NOMO-1 treated with dmso at 0.1 percent for 144 hours (cell line): ENCODE data around the gene RRAS.

Experiments
- DNase-seq: peaks from one replicate; lab custom pipeline; 2025; ENCODE audit not compliant: unreplicated experiment; lab: John Stamatoyannopoulos, UW

The RRAS gene

GRCh38 chr19:49677231-49677900 lies 37.4 kb upstream of the RRAS start, which contains the start of gene PRMT1:
PRMT1 (plus strand) TSS chr19:49677271; CDS start chr19:49677281, 10 bp downstream.
- no peak for DNase-seq

DNA sequence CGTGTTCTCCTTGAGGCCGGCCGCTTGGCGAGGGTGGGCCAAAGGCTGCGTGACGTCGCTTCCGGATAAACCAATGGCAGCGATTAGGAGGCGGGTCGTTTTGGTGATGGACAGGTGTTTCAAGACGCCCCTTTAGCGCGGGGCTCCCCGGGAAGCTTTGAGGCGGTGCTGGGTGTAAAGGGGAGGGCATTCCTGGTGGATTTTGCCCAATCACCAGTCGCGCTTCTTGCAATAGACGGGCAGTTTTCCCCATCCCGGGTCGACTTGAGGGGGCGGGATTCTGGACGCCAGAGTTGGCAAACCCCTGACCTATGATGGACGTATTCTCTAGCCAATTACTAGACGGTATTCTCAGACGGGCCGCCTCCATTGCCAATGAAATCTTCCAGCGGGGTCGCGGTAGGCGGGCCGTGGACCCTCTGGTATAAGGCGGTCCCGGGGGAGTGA lies 36.9 kb upstream of the RRAS start:
- DNase-seq, result peak; percentile 99

DNA sequence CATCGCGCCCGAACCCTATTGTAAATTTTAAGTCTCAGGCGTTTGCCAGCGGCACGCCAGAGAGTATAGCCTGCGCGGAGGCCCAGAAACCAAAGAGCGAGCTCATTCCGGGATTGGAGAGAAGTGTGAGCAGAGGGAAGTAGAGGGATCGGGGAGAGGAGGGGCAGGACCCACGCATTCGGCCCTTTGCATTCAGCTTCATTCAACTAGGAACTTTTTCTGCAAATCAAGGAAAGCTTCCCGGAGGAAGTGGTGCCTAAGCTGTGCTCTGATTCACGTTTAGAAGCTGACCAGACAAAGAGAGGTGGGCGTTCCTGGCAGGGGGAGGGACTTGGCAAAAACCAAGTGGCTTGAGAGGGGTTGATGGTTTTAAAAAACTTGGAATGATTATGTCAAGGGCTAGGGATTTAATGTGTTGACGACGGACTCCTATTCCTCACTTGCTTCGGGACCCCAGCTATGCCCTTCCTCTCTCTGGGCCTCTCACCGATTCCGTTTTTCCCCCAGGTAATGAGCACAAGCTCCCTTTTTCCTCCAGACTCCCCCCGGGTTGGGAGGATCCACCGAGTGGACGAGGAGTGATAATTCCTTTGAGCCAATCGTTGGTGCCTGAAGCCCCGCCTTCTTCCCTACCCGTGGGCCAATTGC lies 36.3 kb upstream of the RRAS start:
- peak; percentile 84 for DNase-seq

DNA sequence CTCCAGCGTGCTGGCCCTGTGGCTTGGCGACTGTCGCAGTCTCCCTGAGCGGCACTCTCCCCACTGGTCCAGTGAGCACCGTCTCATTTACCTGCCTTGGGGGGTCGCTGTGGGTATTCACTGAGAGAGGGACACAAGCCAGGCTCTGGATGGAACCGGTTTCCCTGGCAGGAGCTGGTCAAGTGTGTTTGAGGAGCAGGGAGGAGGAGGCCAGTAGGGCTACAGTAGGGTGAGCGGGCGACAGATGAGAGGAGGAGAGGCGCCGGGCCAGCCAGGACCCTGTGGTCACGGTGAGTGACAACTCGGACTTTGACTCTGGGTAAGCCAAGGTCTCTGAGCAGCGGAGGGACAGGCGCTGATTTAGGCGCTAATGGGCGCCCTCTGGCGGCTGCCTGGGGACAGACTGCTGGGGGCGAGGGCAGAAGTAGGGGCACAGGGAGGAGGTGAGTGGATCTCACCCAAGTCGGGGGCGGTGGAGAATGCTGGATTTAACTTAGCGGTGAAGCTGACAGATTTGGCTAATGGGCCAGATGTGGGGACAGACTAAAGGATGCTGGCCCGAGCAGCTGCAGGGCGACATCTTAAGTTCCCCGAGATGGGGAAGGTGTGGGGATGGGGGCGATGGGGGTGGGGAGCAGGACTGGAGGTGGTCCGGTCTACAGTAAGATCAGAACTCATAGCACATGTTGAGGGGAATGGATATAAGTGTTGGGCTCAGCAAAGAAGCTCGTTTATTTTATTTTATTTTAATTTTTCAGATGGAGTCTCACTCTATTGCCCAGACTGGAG lies 32.4 kb upstream of the RRAS start:
- DNase-seq, result peak; percentile 27

DNA sequence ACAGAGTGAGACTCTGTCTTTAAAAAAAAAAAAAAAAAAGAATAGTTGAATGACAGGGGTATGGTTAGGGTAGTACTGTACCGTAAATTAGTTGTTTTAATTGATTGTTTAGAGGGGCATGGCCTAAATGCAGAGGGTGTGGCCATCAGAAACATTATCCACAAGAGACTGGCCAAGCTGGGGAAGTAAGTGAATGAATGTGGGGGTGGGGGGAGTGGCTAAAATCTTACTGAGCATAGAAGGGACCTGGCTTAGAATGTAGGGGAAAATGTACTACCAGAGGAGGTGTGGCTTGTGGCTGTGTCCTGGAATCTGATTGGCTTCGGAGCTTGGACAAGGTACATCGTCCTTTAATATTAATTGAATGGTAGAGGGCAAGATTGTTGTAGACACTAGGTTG lies 29.6 kb upstream of the RRAS start:
- DNase-seq, result no peak

DNA sequence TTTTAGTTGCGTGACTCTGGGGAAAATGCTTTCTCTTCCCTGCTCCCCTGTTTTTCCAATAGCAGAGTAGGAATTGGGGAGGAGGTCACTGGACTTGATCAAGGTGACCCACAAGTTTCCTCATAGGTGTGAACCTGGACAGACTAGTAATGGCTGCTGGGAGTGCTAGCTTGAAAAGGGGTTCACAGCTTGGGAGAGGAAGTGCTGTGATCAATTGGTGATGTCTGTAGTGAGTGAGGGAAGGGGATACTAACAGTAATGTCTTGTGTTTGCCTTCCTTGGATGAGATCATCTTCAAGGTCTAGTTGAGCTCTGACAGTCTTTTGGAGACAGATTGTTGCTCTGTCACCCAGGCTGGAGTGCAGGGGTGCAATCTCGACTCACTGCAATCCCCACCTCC lies 27.5 kb upstream of the RRAS start:
- no peak for DNase-seq

DNA sequence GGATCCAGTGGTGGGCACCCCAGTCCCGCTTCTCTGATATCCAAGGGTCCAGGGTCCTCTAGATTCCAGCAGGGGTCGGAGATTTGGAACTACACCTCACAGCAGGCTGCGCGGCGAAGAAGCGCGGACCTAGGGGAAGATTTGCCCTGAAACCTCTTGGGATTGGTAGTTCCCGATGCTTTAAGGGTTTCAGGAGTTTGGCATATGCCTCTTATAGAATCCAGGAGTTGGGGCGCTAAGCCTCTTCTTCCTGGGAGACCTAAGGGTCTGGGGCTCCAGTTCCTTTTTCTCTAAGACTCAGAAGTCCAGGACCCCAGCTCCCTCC lies 26.1 kb upstream of the RRAS start:
- no peak for DNase-seq

DNA sequence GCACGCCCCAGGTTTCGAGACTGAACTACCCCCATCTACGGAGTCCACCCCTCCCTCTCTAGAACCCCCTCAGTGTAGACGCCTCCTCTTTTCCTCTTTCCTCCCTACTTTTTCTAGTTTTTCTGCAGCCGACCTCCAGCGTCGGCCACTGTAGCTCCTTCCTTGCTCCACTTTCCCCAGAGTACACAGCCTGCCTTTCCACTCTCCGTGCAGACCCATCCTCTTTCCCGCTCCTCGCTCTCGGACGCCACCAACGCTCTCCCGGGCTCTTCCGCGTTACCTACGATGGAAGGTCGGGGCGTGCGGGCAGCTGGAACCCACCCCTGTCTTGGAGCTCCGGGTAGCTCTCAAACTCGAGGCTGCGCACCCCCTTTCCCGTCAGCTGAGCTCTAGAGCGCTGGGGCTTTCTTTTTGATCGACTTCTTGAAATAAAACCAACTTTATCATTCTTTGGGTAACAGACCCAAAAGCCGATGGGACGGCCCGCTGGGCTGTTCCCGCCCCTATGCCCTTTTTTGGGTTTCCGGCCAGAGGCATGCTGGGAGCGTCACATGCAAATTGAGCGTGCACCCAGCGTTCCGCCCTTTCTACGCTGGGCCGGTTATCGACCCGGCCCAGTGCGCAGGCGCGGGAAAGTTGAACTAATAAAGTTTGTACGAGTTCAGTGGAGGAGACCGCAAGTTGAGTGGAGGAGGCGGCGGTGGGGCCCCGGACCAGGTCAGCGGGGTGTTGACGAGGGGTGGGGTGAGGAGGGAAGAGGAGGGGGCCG lies 25.6 kb upstream of the RRAS start, which contains the start of the genes BCL2L12 and IRF3:
BCL2L12 (plus strand) TSS at position 583 of the 769 bp plus-strand sequence. CDS start 760 bp downstream, outside the sequence.
IRF3 (minus strand) TSS at position 507 of the 769 bp plus-strand sequence. CDS start 1,019 bp downstream, outside the sequence.
- peak; percentile 96 for DNase-seq

- no peak for DNase-seq
Observed at GRCh38 chr19:49665036-49665350, 25.1 kb upstream of the RRAS start.

DNA sequence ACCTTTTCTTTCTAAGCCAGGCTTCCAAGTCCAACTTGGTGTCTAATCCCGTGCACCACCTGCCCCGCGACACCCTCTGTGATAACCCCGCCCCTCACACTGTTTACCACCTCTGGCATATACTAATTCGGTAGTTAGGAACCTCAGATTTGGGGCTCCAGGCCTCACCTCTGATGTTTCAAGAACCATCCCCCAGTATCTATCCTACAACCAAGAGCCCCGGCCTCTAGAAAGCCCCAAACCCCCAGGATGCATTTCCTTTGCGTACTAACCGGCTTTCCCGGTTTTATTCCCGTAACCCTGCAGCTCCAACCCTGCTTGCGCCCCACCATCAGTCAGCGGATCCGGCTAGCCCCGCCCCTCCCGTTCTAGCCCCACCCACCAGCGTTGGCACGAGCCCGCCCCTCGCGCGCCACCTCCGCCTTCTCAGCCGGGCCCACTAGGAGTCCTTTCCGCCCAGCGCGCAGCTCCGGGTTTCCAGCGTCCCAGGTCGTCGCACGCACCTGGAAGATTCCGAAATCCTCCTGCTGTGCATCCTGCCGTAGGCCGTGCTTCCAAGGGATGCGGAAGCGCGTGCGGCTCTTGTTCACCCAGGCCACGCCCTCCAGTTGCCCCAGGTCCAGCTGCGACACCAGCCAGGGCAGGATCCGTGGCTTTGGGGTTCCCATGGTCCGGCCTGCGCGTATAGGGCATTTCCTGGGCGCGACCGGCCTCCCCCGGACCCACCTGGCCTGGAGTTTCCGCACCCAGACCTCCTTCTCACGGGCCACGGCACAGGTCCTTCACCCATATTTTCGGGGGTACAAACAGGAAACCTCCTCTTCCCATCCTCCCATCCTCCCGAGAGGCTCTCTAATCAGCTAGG lies 24.5 kb upstream of the RRAS start:
- DNase-seq, result peak; percentile 29

- DNase-seq, result no peak
Observed at GRCh38 chr19:49663224-49663623, 23.3 kb upstream of the RRAS start.

DNA sequence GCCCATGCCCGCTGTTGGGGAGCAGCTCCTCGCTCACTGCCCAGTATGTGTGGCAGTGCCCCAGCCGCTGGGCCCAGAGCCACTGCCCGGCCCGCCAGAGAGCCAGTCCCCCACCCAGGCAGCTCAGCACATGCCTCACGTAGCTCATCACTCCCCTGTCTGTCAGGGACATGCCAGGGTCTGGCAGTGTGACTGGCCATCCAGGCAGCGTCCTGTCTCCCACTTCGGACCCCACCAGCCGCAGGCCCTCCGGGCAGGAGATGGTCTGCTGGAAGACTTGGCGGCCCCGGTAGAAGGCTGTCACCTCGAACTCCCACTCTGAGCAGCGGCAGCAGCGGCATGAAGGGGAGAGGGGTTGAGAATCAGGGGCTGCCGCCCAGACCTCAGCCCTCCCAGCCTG lies 22.1 kb upstream of the RRAS start:
- no peak for DNase-seq

DNA sequence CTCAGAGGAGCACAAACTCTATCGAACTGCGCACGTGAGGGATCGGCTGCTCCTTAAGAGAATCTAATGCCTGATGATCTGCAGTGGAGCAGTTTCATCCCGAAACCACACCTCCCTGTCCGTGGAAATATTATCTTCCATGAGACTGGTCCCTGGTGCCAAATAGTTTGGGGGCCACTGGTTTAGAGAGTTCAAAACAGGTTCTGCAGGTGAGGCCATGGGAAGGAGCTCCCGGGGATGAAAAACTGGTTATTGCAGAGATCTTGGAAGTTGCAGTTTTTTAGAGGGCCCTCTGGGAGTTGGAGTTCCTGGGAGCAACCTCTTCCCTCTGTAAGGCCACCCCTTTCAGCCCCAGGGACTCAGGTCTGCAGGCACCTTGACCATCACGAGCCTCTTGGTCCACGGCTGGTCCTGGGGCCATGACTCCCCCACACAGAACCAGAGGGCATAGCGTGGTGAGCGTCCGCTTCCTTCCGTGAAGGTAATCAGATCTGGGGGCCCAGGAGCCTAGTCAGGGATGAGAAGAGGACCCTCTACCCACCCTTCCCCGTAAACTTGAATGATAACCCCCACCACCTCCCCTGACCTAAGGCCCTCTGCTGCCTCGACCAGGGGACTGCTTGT lies 20.5 kb upstream of the RRAS start:
- DNase-seq, result no peak

DNA sequence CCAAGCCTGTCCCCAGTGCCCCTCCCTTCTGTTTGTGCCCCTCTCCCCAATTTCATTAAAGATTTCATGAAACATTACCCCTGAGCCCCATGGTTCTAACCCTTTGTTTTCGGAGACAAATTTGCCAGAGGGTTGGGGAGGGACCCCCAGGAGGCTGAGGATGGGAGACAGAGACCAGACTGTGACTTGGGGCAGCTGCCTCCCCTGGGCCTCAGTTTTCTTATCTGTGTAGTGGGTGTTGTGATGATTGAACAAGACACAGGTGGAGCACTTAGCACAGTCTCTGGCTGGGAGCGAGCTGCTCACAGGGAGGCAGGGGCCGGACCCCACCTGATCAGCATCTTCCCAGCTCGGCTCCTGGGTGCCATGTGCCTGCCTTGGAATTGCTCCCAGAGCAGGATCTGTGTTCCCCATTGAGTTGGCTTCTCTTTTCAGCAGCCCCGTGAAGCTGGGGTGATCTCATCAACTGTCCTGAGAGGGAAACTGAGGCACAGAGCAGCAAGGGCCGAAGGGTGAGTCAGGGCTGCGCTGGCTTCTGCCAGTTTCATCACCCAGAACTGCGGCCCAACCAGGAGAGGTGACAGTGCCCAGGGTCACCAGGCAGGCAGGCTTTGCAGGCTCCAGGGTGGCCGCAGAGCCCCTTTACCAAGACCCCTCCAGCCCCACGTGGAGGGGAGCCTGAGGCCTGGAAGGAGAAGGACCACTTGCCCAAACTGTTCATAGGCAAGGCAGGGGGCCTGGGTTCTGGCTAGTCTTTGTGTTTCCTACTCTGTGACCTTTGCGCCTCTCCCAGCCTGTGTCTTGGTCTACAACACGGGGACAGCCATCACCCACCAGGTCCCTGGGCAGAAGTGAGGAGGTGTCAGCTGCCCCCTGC lies 18.9 kb upstream of the RRAS start:
- no peak for DNase-seq

- DNase-seq, result no peak
Observed at GRCh38 chr19:49658139-49658517, 18.2 kb upstream of the RRAS start.

GRCh38 chr19:49657493-49658138 lies 17.7 kb upstream of the RRAS start:
- no peak for DNase-seq

GRCh38 chr19:49656456-49657109 lies 16.6 kb upstream of the RRAS start:
- no peak for DNase-seq
